GM23338 (cell line): Measurements from ENCODE around the gene ADAD2.

ENCODE experiments used
- CREB1 ChIP-seq: fragments of 250-450 bp; sonication (Bioruptor Pico); IDR thresholded peaks from 2 replicates; pipeline ENCODE4 v1.5.0; 2020; ENCODE audit warnings: low read depth, mild to moderate bottlenecking, moderate library complexity
- CTCF ChIP-seq, 2 experiments: fragments of 200-600 bp in 1 of 2; sonication (generic) in 1 of 2; conservative IDR thresholded peaks; 2 replicates each; pipeline versions ENCODE4 v1.5.1 to v1.6.1; 2016 to 2017; ENCODE audit warnings: antibody characterized with exemption in 2 of 2, low read depth in 2 of 2, mild to moderate bottlenecking in 2 of 2, moderate library complexity in 1 of 2
- ETS1 ChIP-seq: IDR thresholded peaks from 2 replicates; pipeline ENCODE4 v1.6.1; 2016; ENCODE audit warnings: antibody characterized with exemption
- EZH2 ChIP-seq: fragments of 200-600 bp; sonication (generic); IDR thresholded peaks from one replicate; pipeline ENCODE4 v1.8.0; 2017; ENCODE audit warnings: antibody characterized with exemption, mild to moderate bottlenecking, low read depth; ENCODE audit not compliant: unreplicated experiment
- EZH2phosphoT487 ChIP-seq: fragments of 200-600 bp; sonication (generic); IDR thresholded peaks from one replicate; pipeline ENCODE4 v1.8.1; 2018; ENCODE audit warnings: antibody characterized with exemption; ENCODE audit not compliant: unreplicated experiment
- JUNB ChIP-seq: IDR thresholded peaks from one replicate; pipeline ENCODE4 v1.6.1; 2016; ENCODE audit warnings: antibody characterized with exemption; ENCODE audit not compliant: unreplicated experiment
- NANOG ChIP-seq: IDR thresholded peaks from 2 replicates; pipeline ENCODE4 v1.6.1; 2016; ENCODE audit warnings: antibody characterized with exemption, borderline replicate concordance
- POLR2AphosphoS5 ChIP-seq: IDR thresholded peaks from 2 replicates; pipeline ENCODE4 v1.6.1; 2016; ENCODE audit warnings: antibody characterized with exemption, low read depth
- REST ChIP-seq: IDR thresholded peaks from one replicate; pipeline ENCODE4 v1.6.1; 2018; ENCODE audit warnings: antibody characterized with exemption; ENCODE audit not compliant: unreplicated experiment
- ZNF114 ChIP-seq: fragments of 250-450 bp; sonication (Bioruptor Pico); IDR thresholded peaks from 2 replicates; pipeline ENCODE4 v1.5.0; 2020; ENCODE audit warnings: mild to moderate bottlenecking, moderate library complexity
- ZNF331 ChIP-seq: fragments of 250-450 bp; sonication (Bioruptor Pico); IDR thresholded peaks from 2 replicates; pipeline ENCODE4 v1.5.0; 2020; ENCODE audit warnings: low read depth, mild to moderate bottlenecking, moderate library complexity

GRCh38 chr16:84225126-84225525 lies 34.2 kb downstream of the ADAD2 start:
- no peak for TF ChIP-seq POLR2AphosphoS5
- no peak for TF ChIP-seq CTCF (conservative IDR thresholded peaks at IDR 0.05; ENCODE audit: low read depth in 2 of 2)
- TF ChIP-seq EZH2 = no peak
- no peak for TF ChIP-seq EZH2phosphoT487
- TF ChIP-seq CREB1 = no peak
- TF ChIP-seq REST = no peak
- TF ChIP-seq ETS1 = no peak
- no peak for TF ChIP-seq NANOG
- no peak for TF ChIP-seq JUNB
- TF ChIP-seq ZNF114 (CRISPR knock-in tag) = no peak
- TF ChIP-seq ZNF331 (CRISPR knock-in tag) = no peak
